GM18505 (cell line): ENCODE measurements around the gene UNKL.

Experiments
- ATAC-seq: cut with Tn5 transposase; IDR thresholded peaks from one replicate; pipeline ENCODE4 v1.9.1; 2021; ENCODE audit not compliant: unreplicated experiment
- POLR2A ChIP-seq: IDR thresholded peaks from 4 replicates; pipeline ENCODE4 v1.6.1; 2011; ENCODE audit warnings: borderline replicate concordance; ENCODE audit not compliant: insufficient read depth, insufficient read length; ENCODE audit errors: extremely low read depth

UNKL gene

GRCh38 chr16:1452530-1452929 lies 38.0 kb upstream of the UNKL start:
- no peak for ATAC-seq
- TF ChIP-seq POLR2A: no peak

- no peak for ATAC-seq
- no peak for TF ChIP-seq POLR2A
These were observed 37.3 kb upstream of the UNKL start for GRCh38 chr16:1451702-1452392.

GRCh38 chr16:1450841-1451240 lies 36.3 kb upstream of the UNKL start:
- no peak for TF ChIP-seq POLR2A
- ATAC-seq: no peak

- no peak for TF ChIP-seq POLR2A
- no peak for ATAC-seq
These were observed 35.7 kb upstream of the UNKL start for GRCh38 chr16:1450218-1450617.

- ATAC-seq: no peak
- no peak for TF ChIP-seq POLR2A
These were observed 34.8 kb upstream of the UNKL start for GRCh38 chr16:1449201-1449788.

GRCh38 chr16:1448536-1449116 lies 34.1 kb upstream of the UNKL start:
- no peak for TF ChIP-seq POLR2A
- ATAC-seq: no peak

GRCh38 chr16:1447965-1448364 lies 33.5 kb upstream of the UNKL start:
- ATAC-seq: no peak
- TF ChIP-seq POLR2A: no peak

- TF ChIP-seq POLR2A: no peak
- ATAC-seq: no peak
These were observed 32.0 kb upstream of the UNKL start for GRCh38 chr16:1446296-1447080.

GRCh38 chr16:1445518-1446203 lies 31.2 kb upstream of the UNKL start:
- ATAC-seq: no peak
- no peak for TF ChIP-seq POLR2A

GRCh38 chr16:1444730-1445517 lies 30.4 kb upstream of the UNKL start:
- ATAC-seq: no peak
- no peak for TF ChIP-seq POLR2A

- no peak for ATAC-seq
- TF ChIP-seq POLR2A: no peak
These were observed 29.7 kb upstream of the UNKL start, which contains the start of gene CCDC154 for GRCh38 chr16:1443980-1444729. Gene CCDC154, minus strand, starts transcription at chr16:1444556. Its CDS starts 234 bp downstream, at chr16:1444322.
